Astrocyte (in vitro differentiated cells and primary cell): ENCODE measurements around the gene TAF9. TPM values are rescaled to one million over a fixed set of nuclear protein-coding genes. Genes with fewer than 3 reads are reported as not detected.

Experiments used
- DNase-seq: peaks from one replicate; pipeline ENCODE4 v3.0.0-alpha.2; 2010; ENCODE audit warnings: low read depth
- FAIRE-seq: peaks from 2 replicates; lab custom pipeline; 2011; peaks lifted over from hg19 to GRCh38; lab: Jason Lieb, UNC
- H2AFZ ChIP-seq: 2 replicates; pipeline ENCODE4 v1.6.0; 2012; ENCODE audit warnings: low read depth, low read length, inconsistent platforms
- H3K27ac ChIP-seq: 2 replicates; pipeline ENCODE4 v1.5.1; 2011; ENCODE audit warnings: low read depth, low read length, inconsistent platforms
- H3K27me3 ChIP-seq: 2 replicates; pipeline ENCODE4 v1.6.0; 2011; ENCODE audit warnings: low read length, inconsistent platforms; ENCODE audit not compliant: insufficient read depth
- H3K36me3 ChIP-seq: 2 replicates; pipeline ENCODE4 v1.5.1; 2011; ENCODE audit warnings: low read length, inconsistent platforms; ENCODE audit not compliant: insufficient read depth
- H3K4me1 ChIP-seq: 2 replicates; pipeline ENCODE4 v1.5.1; 2011; ENCODE audit warnings: low read length, inconsistent platforms; ENCODE audit not compliant: insufficient read depth
- H3K4me2 ChIP-seq: 2 replicates; pipeline ENCODE4 v1.6.0; 2012; ENCODE audit warnings: low read length, inconsistent platforms
- H3K4me3 ChIP-seq: 2 replicates; pipeline ENCODE4 v1.5.1; 2011; ENCODE audit warnings: low read depth, mild to moderate bottlenecking, low read length, inconsistent platforms; ENCODE audit not compliant: insufficient read depth
- H3K79me2 ChIP-seq: 2 replicates; pipeline ENCODE4 v1.6.0; 2012; ENCODE audit warnings: mild to moderate bottlenecking, low read length, inconsistent platforms; ENCODE audit not compliant: insufficient read depth
- H3K9ac ChIP-seq: 2 replicates; pipeline ENCODE4 v1.6.0; 2012; ENCODE audit warnings: mild to moderate bottlenecking, low read length, inconsistent platforms
- H3K9me3 ChIP-seq: 2 replicates; pipeline ENCODE4 v1.5.1; 2012; ENCODE audit warnings: low read depth, mild to moderate bottlenecking, low read length, inconsistent platforms; ENCODE audit not compliant: insufficient read depth
- H4K20me1 ChIP-seq: 2 replicates; pipeline ENCODE4 v1.6.0; 2012; ENCODE audit warnings: low read length, inconsistent platforms; ENCODE audit not compliant: insufficient read depth
- H3K27ac Mint-ChIP-seq: one replicate; pipeline ENCODE4 v1.8.0; 2021; ENCODE audit warnings: mild to moderate bottlenecking, mixed read lengths; ENCODE audit not compliant: unreplicated experiment
- H3K27me3 Mint-ChIP-seq: one replicate; pipeline ENCODE4 v1.8.0; 2021; ENCODE audit warnings: low read depth, mixed read lengths; ENCODE audit not compliant: unreplicated experiment
- H3K36me3 Mint-ChIP-seq: one replicate; pipeline ENCODE4 v1.8.0; 2021; ENCODE audit warnings: low read depth, mixed read lengths; ENCODE audit not compliant: unreplicated experiment
- H3K4me1 Mint-ChIP-seq: one replicate; pipeline ENCODE4 v1.8.0; 2021; ENCODE audit warnings: low read depth, mixed read lengths; ENCODE audit not compliant: unreplicated experiment
- H3K4me3 Mint-ChIP-seq: one replicate; pipeline ENCODE4 v1.8.0; 2021; ENCODE audit warnings: mild to moderate bottlenecking, moderate library complexity, mixed read lengths; ENCODE audit not compliant: unreplicated experiment
- H3K9me3 Mint-ChIP-seq: one replicate; pipeline ENCODE4 v1.8.0; 2021; ENCODE audit warnings: mild to moderate bottlenecking, mixed read lengths; ENCODE audit not compliant: unreplicated experiment
- CTCF ChIP-seq: IDR thresholded peaks from 2 replicates; pipeline ENCODE4 v1.5.1; 2011; ENCODE audit warnings: low read depth, mild to moderate bottlenecking, inconsistent platforms, low read length, moderate library complexity; ENCODE audit not compliant: insufficient read depth
- EZH2 ChIP-seq: IDR thresholded peaks from 2 replicates; pipeline ENCODE4 v1.6.1; 2012; ENCODE audit warnings: mild to moderate bottlenecking, low read length, inconsistent platforms; ENCODE audit not compliant: insufficient read depth
- total RNA-seq: library from RNA; stranded (reverse); gene quantifications from 2 replicates; pipeline ENCODE4 v1.2.1, GENCODE V29; 2021

The TAF9 gene
- total RNA-seq, 1 donor from 2014 or later: 92.7 TPM

- Mint-ChIP-seq H3K27ac (no peak overlapping the region), H3K9me3 (no peaks in the 10 kb centered on the region)
- no peak overlapping the region for H3K4me3 ChIP-seq
Observed at GRCh38 chr5:69329905-69330489, 39.3 kb downstream of the TAF9 start.

GRCh38 chr5:69326365-69326764 lies 43.0 kb downstream of the TAF9 start:
- Histone ChIP-seq H3K4me1 (no peaks in the 10 kb centered on the region), H3K36me3 (no peaks in the 10 kb centered on the region), H4K20me1 (no peaks in the 10 kb centered on the region), H3K79me2 (no peaks in the 10 kb centered on the region), H3K27me3 (no peaks in the 10 kb centered on the region), H3K9me3 (peaks cover 2% of the 10 kb centered on the region), H3K4me3 (no peak overlapping the region), H3K9ac (no peak overlapping the region), H2AFZ (no peak overlapping the region), H3K4me2 (no peak overlapping the region), H3K27ac (no peak overlapping the region)
- no peak overlapping the region for H3K27ac Mint-ChIP-seq
- TF ChIP-seq CTCF: no peak
- TF ChIP-seq EZH2: no peak
- H3K27me3 Mint-ChIP-seq: no peaks in the 10 kb centered on the region
- no peaks in the 10 kb centered on the region for H3K9me3 Mint-ChIP-seq
- no peak overlapping the region for H3K4me3 Mint-ChIP-seq
- peaks cover 2% of the 10 kb centered on the region for H3K4me1 Mint-ChIP-seq
- FAIRE-seq: no peak
- H3K36me3 Mint-ChIP-seq: no peaks in the 10 kb centered on the region
- DNase-seq: no peak

More at GRCh38 chr5:69329905-69330489, 39.3 kb downstream of the TAF9 start:
- no peak overlapping the region for H3K27ac ChIP-seq
- no peaks in the 10 kb centered on the region for H4K20me1 ChIP-seq
- TF ChIP-seq EZH2 (no peak), CTCF (no peak)
- Mint-ChIP-seq H3K4me1 (peaks cover 4% of the 10 kb centered on the region), H3K36me3 (no peaks in the 10 kb centered on the region), H3K27me3 (peaks cover 2% of the 10 kb centered on the region), H3K4me3 (no peak overlapping the region)
- no peaks in the 10 kb centered on the region for H3K36me3 ChIP-seq
- DNase-seq (no peak), FAIRE-seq (no peak)
- no peaks in the 10 kb centered on the region for H3K79me2 ChIP-seq
- no peak overlapping the region for H3K4me2 ChIP-seq
- H3K9me3 ChIP-seq: no peaks in the 10 kb centered on the region
- no peak overlapping the region for H3K9ac ChIP-seq
- H2AFZ ChIP-seq: no peak overlapping the region
- H3K4me1 ChIP-seq: peaks cover 3% of the 10 kb centered on the region
- H3K27me3 ChIP-seq: no peaks in the 10 kb centered on the region

GRCh38 chr5:69317391-69317790 lies 51.9 kb downstream of the TAF9 start:
- no peak for FAIRE-seq
- no peak overlapping the region for H3K9ac ChIP-seq
- H3K27me3 Mint-ChIP-seq: peaks cover 3% of the 10 kb centered on the region

More at GRCh38 chr5:69317391-69317790, 51.9 kb downstream of the TAF9 start:
- Histone ChIP-seq H3K36me3 (no peaks in the 10 kb centered on the region), H3K27ac (no peak overlapping the region), H4K20me1 (no peaks in the 10 kb centered on the region), H3K4me1 (no peaks in the 10 kb centered on the region), H3K27me3 (no peaks in the 10 kb centered on the region), H3K9me3 (no peaks in the 10 kb centered on the region), H3K4me3 (no peak overlapping the region), H2AFZ (no peak overlapping the region), H3K4me2 (no peak overlapping the region), H3K79me2 (no peaks in the 10 kb centered on the region)
- Mint-ChIP-seq H3K36me3 (peaks cover 11% of the 10 kb centered on the region), H3K27ac (no peak overlapping the region), H3K4me1 (no peaks in the 10 kb centered on the region), H3K4me3 (no peak overlapping the region), H3K9me3 (peaks cover 3% of the 10 kb centered on the region)
- TF ChIP-seq EZH2 (no peak), CTCF (no peak)
- no peak for DNase-seq
